Measurements from ENCODE around the gene CDH12.

DNA sequence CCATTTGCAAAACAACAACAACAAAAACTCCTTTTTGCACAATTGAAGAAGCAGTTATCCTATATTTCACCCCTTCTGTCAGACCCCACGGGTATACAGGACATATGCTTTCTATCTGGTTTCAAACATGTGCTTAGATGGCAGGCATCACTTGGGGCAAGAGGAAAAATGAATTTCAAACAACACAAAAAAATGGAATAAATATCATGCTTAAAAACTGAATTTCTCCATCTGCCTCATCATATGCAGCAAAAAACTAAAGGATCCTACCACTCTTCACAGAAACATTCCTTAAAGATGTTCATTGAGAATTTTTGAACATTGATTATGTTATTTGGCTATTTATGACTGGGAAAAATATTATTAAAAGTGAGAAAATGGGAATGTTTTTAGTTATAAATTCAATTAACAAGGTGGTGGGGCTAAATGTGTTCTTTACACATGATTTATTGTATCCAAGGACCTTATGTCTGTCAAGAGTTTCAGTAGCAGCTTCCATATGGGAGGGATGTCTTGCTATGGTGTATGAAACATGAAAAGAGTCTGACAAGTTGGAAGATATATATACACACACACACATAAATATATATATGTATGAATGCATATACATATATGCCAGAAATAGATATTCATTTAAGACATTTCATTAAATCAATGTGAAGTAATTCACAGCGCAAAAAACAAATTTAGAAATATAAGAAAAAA, 358.0 kb downstream of the CDH12 start:
- TF ChIP-seq CTCF (IDR thresholded peaks at IDR 0.05) (no peak), POLR2A (IDR thresholded peaks at IDR 0.05) (no peak)

Measured in thyroid gland (tissue), 4 donors.